Neural cell (in vitro differentiated cells): ENCODE results near the gene CSPG4. TPM values are rescaled to one million over a fixed set of nuclear protein-coding genes. Genes with fewer than 3 reads are reported as not detected.
"Not testable (repeated sequence)": the region's sequence is repeated elsewhere in the genome, so short reads cannot be mapped to it uniquely, and the experiment has no call there.

ENCODE experiments used
- H2AFZ ChIP-seq: fragments of 200-600, 300-800 bp; sonication (generic), shearing (Covaris generic); 2 replicates; pipeline ENCODE4 v1.6.0; 2014; ENCODE audit warnings: low read depth, mild to moderate bottlenecking, antibody characterized with exemption, low read length, moderate library complexity
- H3F3A ChIP-seq: fragments of 200-600 bp; shearing (Covaris generic); 2 replicates; pipeline ENCODE4 v1.6.1; 2016; ENCODE audit warnings: mild to moderate bottlenecking, moderate library complexity, mixed read lengths, antibody characterized with exemption, low read length; ENCODE audit not compliant: insufficient read depth, poor library complexity, severe bottlenecking
- H3K27ac ChIP-seq: fragments of 200-600, 300-800 bp; sonication (generic), shearing (Covaris generic); 2 replicates; pipeline ENCODE4 v1.5.1; 2014; ENCODE audit warnings: mild to moderate bottlenecking, low read length, moderate library complexity
- H3K27me3 ChIP-seq: fragments of 300-800, 200-600 bp; sonication (generic), shearing (Covaris generic); 2 replicates; pipeline ENCODE4 v1.6.0; 2014; ENCODE audit warnings: mild to moderate bottlenecking, low read depth, low read length, moderate library complexity; ENCODE audit not compliant: insufficient read depth
- H3K36me3 ChIP-seq: fragments of 300-800, 200-600 bp; sonication (generic), shearing (Covaris generic); 2 replicates; pipeline ENCODE4 v1.5.1; 2014; ENCODE audit warnings: mild to moderate bottlenecking, antibody characterized with exemption, low read length, moderate library complexity; ENCODE audit not compliant: insufficient read depth
- H3K4me2 ChIP-seq: fragments of 300-800, 200-600 bp; sonication (generic), shearing (Covaris generic); 2 replicates; pipeline ENCODE4 v1.6.0; 2014; ENCODE audit warnings: mild to moderate bottlenecking, low read length
- H3K4me3 ChIP-seq: fragments of 300-800, 200-600 bp; sonication (generic), shearing (Covaris generic); 2 replicates; pipeline ENCODE4 v1.5.1; 2014; ENCODE audit warnings: mild to moderate bottlenecking, low read length, moderate library complexity
- H3K79me2 ChIP-seq: fragments of 200-600 bp; shearing (Covaris generic); replicated peaks from 2 replicates; pipeline ENCODE4 v1.6.0; 2014; ENCODE audit warnings: mild to moderate bottlenecking, low read length, moderate library complexity; ENCODE audit not compliant: insufficient read depth
- H3K9ac ChIP-seq: fragments of 300-800, 200-600 bp; sonication (generic), shearing (Covaris generic); 2 replicates; pipeline ENCODE4 v1.6.1; 2016; ENCODE audit warnings: mild to moderate bottlenecking, low read length, mixed read lengths
- H3K9me2 ChIP-seq: fragments of 200-600 bp; shearing (Covaris generic); 2 replicates; pipeline ENCODE4 v1.6.1; 2016; ENCODE audit warnings: mild to moderate bottlenecking, low read length, mixed read lengths; ENCODE audit not compliant: insufficient read depth
- H3K9me3 ChIP-seq: fragments of 200-600, 300-800 bp; sonication (generic), shearing (Covaris generic); 2 replicates; pipeline ENCODE4 v1.6.1; 2016; ENCODE audit warnings: mild to moderate bottlenecking, mixed run types, low read length, moderate library complexity, mixed read lengths
- H4K20me1 ChIP-seq: fragments of 200-600 bp; shearing (Covaris generic); 2 replicates; pipeline ENCODE4 v1.6.1; 2016; ENCODE audit warnings: mild to moderate bottlenecking, mixed run types; ENCODE audit not compliant: insufficient read depth
- CTCF ChIP-seq: fragments of 450-650 bp; IDR thresholded peaks from 2 replicates; pipeline ENCODE4 v1.5.1; 2014; ENCODE audit warnings: antibody characterized with exemption, mild to moderate bottlenecking, moderate library complexity; ENCODE audit not compliant: poor library complexity, severe bottlenecking
- EP300 ChIP-seq: fragments of 450-650 bp; conservative IDR thresholded peaks from 2 replicates; pipeline ENCODE4 v1.6.1; 2014; ENCODE audit warnings: antibody characterized with exemption, mild to moderate bottlenecking, moderate library complexity; ENCODE audit not compliant: poor library complexity, severe bottlenecking
- EZH2 ChIP-seq: fragments of 200-600, 300-800 bp; shearing (Covaris generic), sonication (generic); IDR thresholded peaks from 2 replicates; pipeline ENCODE4 v1.6.1; 2014; ENCODE audit warnings: antibody characterized with exemption, low read length, borderline replicate concordance, mild to moderate bottlenecking; ENCODE audit not compliant: insufficient read depth, poor library complexity, severe bottlenecking
- MXI1 ChIP-seq: fragments of 450-650 bp; conservative IDR thresholded peaks from 2 replicates; pipeline ENCODE4 v1.6.1; 2014; ENCODE audit warnings: antibody characterized with exemption, mild to moderate bottlenecking; ENCODE audit not compliant: poor library complexity, severe bottlenecking
- POLR2AphosphoS5 ChIP-seq: IDR thresholded peaks from 2 replicates; pipeline ENCODE4 v1.6.1; 2012
- RAD21 ChIP-seq: fragments of 450-650 bp; conservative IDR thresholded peaks from 2 replicates; pipeline ENCODE4 v1.6.1; 2014; ENCODE audit warnings: antibody characterized with exemption, mild to moderate bottlenecking, moderate library complexity
- REST ChIP-seq: IDR thresholded peaks from 2 replicates; pipeline ENCODE4 v1.6.1; 2012; ENCODE audit warnings: borderline replicate concordance
- SMC3 ChIP-seq: fragments of 450-650 bp; conservative IDR thresholded peaks from 2 replicates; pipeline ENCODE4 v1.6.1; 2014; ENCODE audit warnings: antibody characterized with exemption, mild to moderate bottlenecking, moderate library complexity; ENCODE audit not compliant: poor library complexity
- TAF1 ChIP-seq: IDR thresholded peaks from 2 replicates; pipeline ENCODE4 v1.6.1; 2012; ENCODE audit warnings: low read depth
- polyA plus RNA-seq: library from polyadenylated mRNA; depleted of rRNA; stranded (reverse); fragments of >200 nt; gene quantifications from 2 replicates; pipeline ENCODE4 v1.2.3, GENCODE V29; 2014

CSPG4 gene
- polyA plus RNA-seq, 1 donor from 2014 or later: not detected

- H3K4me3 ChIP-seq: no peak overlapping the region
- TF ChIP-seq RAD21 (no peak), TAF1 (no peak), EP300 (no peak), SMC3 (no peak), EZH2 (no peak), MXI1 (no peak), REST (no peak), CTCF (no peak), POLR2AphosphoS5 (no peak)
- H3K27ac ChIP-seq: no peak overlapping the region
- no peaks in the 10 kb centered on the region for H3K9me3 ChIP-seq
- H3K9ac ChIP-seq: no peak overlapping the region
- H3F3A ChIP-seq: no peaks in the 10 kb centered on the region
- H4K20me1 ChIP-seq: no peaks in the 10 kb centered on the region
- H3K36me3 ChIP-seq: no peaks in the 10 kb centered on the region
- no peaks in the 10 kb centered on the region for H3K79me2 ChIP-seq
- no peaks in the 10 kb centered on the region for H3K9me2 ChIP-seq
- no peak overlapping the region for H2AFZ ChIP-seq
- H3K4me2 ChIP-seq: no peak overlapping the region
- H3K27me3 ChIP-seq: peaks cover 3% of the 10 kb centered on the region
Observed at GRCh38 chr15:75720297-75720696, 7.6 kb upstream of the CSPG4 start.

GRCh38 chr15:75718328-75718727, 5.7 kb upstream of the CSPG4 start:
- Histone ChIP-seq H3K9ac (no peak overlapping the region), H3K27me3 (peaks cover 6% of the 10 kb centered on the region), H2AFZ (no peak overlapping the region), H3F3A (no peaks in the 10 kb centered on the region), H3K9me2 (no peaks in the 10 kb centered on the region), H3K4me2 (no peak overlapping the region), H4K20me1 (no peaks in the 10 kb centered on the region), H3K9me3 (no peaks in the 10 kb centered on the region), H3K79me2 (no peaks in the 10 kb centered on the region), H3K36me3 (no peaks in the 10 kb centered on the region), H3K4me3 (no peak overlapping the region), H3K27ac (no peak overlapping the region)
- TF ChIP-seq EZH2 (no peak), SMC3 (no peak), REST (no peak), TAF1 (no peak), EP300 (no peak), RAD21 (no peak), MXI1 (no peak), POLR2AphosphoS5 (no peak), CTCF (no peak)

GRCh38 chr15:75717001-75717400, 4.4 kb upstream of the CSPG4 start:
- H2AFZ ChIP-seq, H3K9me3 ChIP-seq, H3F3A ChIP-seq, H3K27ac ChIP-seq, H3K36me3 ChIP-seq, H3K4me3 ChIP-seq, H3K9ac ChIP-seq, H4K20me1 ChIP-seq, H3K79me2 ChIP-seq, H3K9me2 ChIP-seq, H3K4me2 ChIP-seq: not testable (repeated sequence)
- peaks cover 17% of the 10 kb centered on the region for H3K27me3 ChIP-seq
